ENCODE data around the gene ZBTB2. TPM values are rescaled to one million over a fixed set of nuclear protein-coding genes. Genes with fewer than 3 reads are reported as not detected.

ZBTB2 gene
- total RNA-seq, 2 donors from 2014 or later: 11.4 to 15.2 TPM

GRCh38 chr6:151399679-151400078 lies 8.3 kb upstream of the ZBTB2 start:
- Histone ChIP-seq H3K27ac (ENCODE audit: low read depth, low read length) (no peak overlapping the region), H3K4me1 (ENCODE audit: control insufficient read depth, insufficient read depth, low read length) (peaks cover 12% of the 10 kb centered on the region), H3K9me3 (ENCODE audit: control insufficient read depth, low read length) (no peaks in the 10 kb centered on the region), H3K36me3 (ENCODE audit: control insufficient read depth, insufficient read depth, low read length) (peaks cover 61% of the 10 kb centered on the region), H3K27me3 (ENCODE audit: control insufficient read depth, insufficient read depth, low read length, poor library complexity, severe bottlenecking) (no peaks in the 10 kb centered on the region), H3K4me3 (ENCODE audit: low read length) (no peak overlapping the region), H3K9ac (ENCODE audit: extremely low read depth, low read length, poor library complexity, severe bottlenecking) (no peak overlapping the region)
- no peak for DNase-seq
- H3K27ac Mint-ChIP-seq: peak overlapping the region; percentile 77
- H3K9me3 Mint-ChIP-seq: peaks cover 3% of the 10 kb centered on the region
- H3K36me3 Mint-ChIP-seq (ENCODE audit: low read depth): peaks cover 55% of the 10 kb centered on the region
- H3K4me1 Mint-ChIP-seq: peaks cover 48% of the 10 kb centered on the region
- WGBS, 2 experiments (ENCODE audit: insufficient coverage in 1 of 2, insufficient read length in 1 of 2): 89 to 93% methylated on average over 3 of the region's 3 CpGs
- no peak overlapping the region for H3K4me3 Mint-ChIP-seq
- TF ChIP-seq CTCF (conservative IDR thresholded peaks at IDR 0.05): no peak
- no peaks in the 10 kb centered on the region for H3K27me3 Mint-ChIP-seq (ENCODE audit: insufficient read depth)

GRCh38 chr6:151393410-151393809 lies 2.1 kb upstream of the ZBTB2 start:
- DNase-seq: no peak
- Mint-ChIP-seq H3K4me3 (peak overlapping the region; percentile 81), H3K36me3 (ENCODE audit: low read depth) (peaks cover 32% of the 10 kb centered on the region), H3K27me3 (ENCODE audit: insufficient read depth) (no peaks in the 10 kb centered on the region), H3K9me3 (no peaks in the 10 kb centered on the region), H3K27ac (peak overlapping the region; percentile 49), H3K4me1 (peaks cover 39% of the 10 kb centered on the region)
- Histone ChIP-seq H3K36me3 (ENCODE audit: control insufficient read depth, insufficient read depth, low read length) (peaks cover 48% of the 10 kb centered on the region), H3K9ac (ENCODE audit: extremely low read depth, low read length, poor library complexity, severe bottlenecking) (peak overlapping the region; percentile 43), H3K9me3 (ENCODE audit: control insufficient read depth, low read length) (no peaks in the 10 kb centered on the region), H3K27ac (ENCODE audit: low read depth, low read length) (no peak overlapping the region), H3K27me3 (ENCODE audit: control insufficient read depth, insufficient read depth, low read length, poor library complexity, severe bottlenecking) (no peaks in the 10 kb centered on the region), H3K4me1 (ENCODE audit: control insufficient read depth, insufficient read depth, low read length) (peaks cover 3% of the 10 kb centered on the region), H3K4me3 (ENCODE audit: low read length) (peak overlapping the region; percentile 97)
- no peak for TF ChIP-seq CTCF (conservative IDR thresholded peaks at IDR 0.05)
- WGBS, 2 experiments (ENCODE audit: insufficient coverage in 1 of 2, insufficient read length in 1 of 2): 89 to 100% methylated on average over 2 to 4 of the region's 4 CpGs

GRCh38 chr6:151392427-151392826 lies 1.1 kb upstream of the ZBTB2 start:
- H3K9ac ChIP-seq (ENCODE audit: extremely low read depth, low read length, poor library complexity, severe bottlenecking): peak overlapping the region; percentile 43
- H3K27me3 ChIP-seq (ENCODE audit: control insufficient read depth, insufficient read depth, low read length, poor library complexity, severe bottlenecking): no peaks in the 10 kb centered on the region
- H3K9me3 ChIP-seq (ENCODE audit: control insufficient read depth, low read length): no peaks in the 10 kb centered on the region
- Mint-ChIP-seq H3K4me3 (peak overlapping the region; percentile 81), H3K27ac (peak overlapping the region; percentile 90), H3K36me3 (ENCODE audit: low read depth) (peaks cover 25% of the 10 kb centered on the region), H3K27me3 (ENCODE audit: insufficient read depth) (no peaks in the 10 kb centered on the region), H3K4me1 (peaks cover 33% of the 10 kb centered on the region), H3K9me3 (no peaks in the 10 kb centered on the region)
- peaks cover 44% of the 10 kb centered on the region for H3K36me3 ChIP-seq (ENCODE audit: control insufficient read depth, insufficient read depth, low read length)
- 7 to 8% methylated on average over 3 of the region's 3 CpGs for WGBS, 2 experiments (ENCODE audit: insufficient coverage in 1 of 2, insufficient read length in 1 of 2)
- DNase-seq: no peak
- H3K4me3 ChIP-seq (ENCODE audit: low read length): peak overlapping the region; percentile 97
- TF ChIP-seq CTCF (conservative IDR thresholded peaks at IDR 0.05): no peak
- peaks cover 4% of the 10 kb centered on the region for H3K4me1 ChIP-seq (ENCODE audit: control insufficient read depth, insufficient read depth, low read length)
- no peak overlapping the region for H3K27ac ChIP-seq (ENCODE audit: low read depth, low read length)

Data from endodermal cell (in vitro differentiated cells).